GM19452 (cell line): ENCODE data around the gene GRM3.

ENCODE experiments used
- ATAC-seq: cut with Tn5 transposase; IDR thresholded peaks from one replicate; pipeline ENCODE4 v1.9.1; 2021; ENCODE audit not compliant: unreplicated experiment

Gene GRM3

GRCh38 chr7:86692755-86693154 lies 49.0 kb downstream of the GRM3 start:
- no peak for ATAC-seq

DNA sequence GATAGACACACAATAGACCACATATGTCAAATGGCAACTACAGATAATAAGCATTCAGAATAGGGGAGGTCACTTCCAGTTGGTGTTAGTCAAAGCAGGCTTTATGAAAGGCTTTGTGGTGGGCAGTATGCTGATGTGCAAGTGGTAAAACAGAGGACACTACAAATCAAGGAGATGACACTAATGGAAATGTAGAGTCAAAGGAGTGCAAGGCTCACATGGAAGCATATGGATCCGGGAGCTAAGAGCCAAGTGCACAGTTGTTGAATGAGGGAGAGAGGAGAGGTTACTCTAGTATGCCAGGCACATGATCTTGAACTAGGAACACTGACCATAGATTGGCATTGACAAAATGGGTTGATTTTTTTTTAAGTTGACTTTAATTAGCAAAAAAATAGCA lies 62.7 kb downstream of the GRM3 start:
- ATAC-seq, result no peak

- no peak for ATAC-seq
Observed at GRCh38 chr7:86708031-86708680, 64.4 kb downstream of the GRM3 start.

GRCh38 chr7:86720306-86720705 lies 76.6 kb downstream of the GRM3 start:
- no peak for ATAC-seq

- no peak for ATAC-seq
Observed at GRCh38 chr7:86733783-86734182, 90.1 kb downstream of the GRM3 start.

GRCh38 chr7:86745013-86745745 lies 101.5 kb downstream of the GRM3 start:
- no peak for ATAC-seq

- ATAC-seq, result no peak
Observed at GRCh38 chr7:86747698-86748097, 104.0 kb downstream of the GRM3 start.

GRCh38 chr7:86748201-86748600 lies 104.5 kb downstream of the GRM3 start:
- ATAC-seq, result no peak

DNA sequence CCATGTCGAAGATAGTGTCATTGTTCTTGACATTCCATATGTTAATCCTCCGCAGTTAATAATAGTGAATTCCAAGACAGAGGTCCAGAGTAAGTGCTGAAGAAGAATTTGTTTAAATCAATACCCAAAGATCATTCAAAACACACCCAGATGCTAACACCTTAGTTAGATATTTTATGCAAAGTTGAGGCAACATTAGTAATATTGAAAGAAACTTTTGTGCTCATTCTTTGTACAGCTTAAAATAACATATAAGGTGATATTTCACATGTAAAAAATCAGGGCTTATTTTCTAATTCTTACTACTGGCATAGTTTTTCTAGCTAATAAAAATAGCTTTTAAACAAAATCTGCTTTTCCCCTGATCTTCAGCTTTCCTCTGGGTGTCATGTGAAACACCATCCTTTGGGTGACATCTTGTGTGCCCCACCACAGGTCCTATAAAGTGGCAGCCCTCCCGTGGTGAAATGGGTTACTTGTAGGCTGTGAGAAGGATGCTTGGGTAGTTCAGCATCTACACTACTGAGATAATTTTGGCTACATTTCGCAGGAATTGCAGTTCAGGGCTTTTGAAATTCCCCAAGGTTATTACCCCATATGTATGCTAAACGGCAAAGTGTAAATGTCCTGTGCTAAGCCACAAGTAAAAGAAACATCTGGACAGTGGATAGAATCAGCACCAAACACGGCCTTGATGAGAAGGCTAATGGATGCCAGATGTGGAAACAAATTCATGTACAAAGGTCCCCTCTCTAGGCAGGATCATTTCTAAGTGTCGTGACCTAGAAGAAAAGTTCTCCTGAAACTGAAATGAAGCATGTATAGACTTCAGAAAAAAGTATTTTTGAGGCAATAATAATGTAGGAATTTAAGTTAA lies 105.4 kb downstream of the GRM3 start:
- peak; percentile 58 for ATAC-seq

DNA sequence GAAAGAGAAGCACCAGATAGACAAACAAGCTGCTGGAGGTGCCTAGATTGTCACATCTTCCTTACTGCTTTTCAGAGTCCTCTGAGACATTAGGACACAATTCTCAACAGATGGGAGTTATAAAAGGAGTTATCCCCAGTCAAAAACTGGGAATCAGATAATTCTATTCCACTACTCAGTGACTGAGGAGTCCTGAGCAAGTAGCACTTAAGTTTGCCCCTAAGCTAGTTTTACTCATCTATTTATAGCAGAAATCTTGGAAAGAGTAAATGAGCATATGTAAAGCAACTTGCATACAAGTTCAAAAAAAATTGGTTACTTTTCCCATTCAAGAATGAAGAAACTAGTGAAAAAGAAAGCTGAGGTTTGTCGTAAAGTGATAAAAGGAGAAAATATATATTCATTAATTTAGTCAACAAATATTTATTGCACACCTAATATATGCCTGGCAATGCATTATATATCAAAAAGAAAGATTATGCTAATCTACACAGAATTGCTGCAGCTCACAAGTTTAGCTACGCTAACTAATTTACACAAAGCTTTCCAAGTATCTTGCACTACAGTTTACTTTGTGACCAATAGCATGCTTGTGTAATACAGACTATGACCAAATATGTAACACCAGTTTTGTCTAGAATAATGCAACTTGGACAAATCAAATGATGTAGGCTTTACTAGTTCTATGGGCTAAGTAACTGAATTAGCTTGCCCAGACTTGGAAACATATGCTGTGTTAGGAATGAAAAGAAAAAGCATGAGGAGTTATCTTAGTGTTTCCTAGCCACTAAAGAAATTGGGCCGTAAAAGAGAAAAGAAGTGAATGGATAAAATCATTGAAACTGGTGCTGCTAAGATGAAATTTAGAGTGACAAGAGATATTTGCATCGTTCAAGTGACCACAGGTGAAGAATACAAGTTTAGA lies 106.3 kb downstream of the GRM3 start:
- no peak for ATAC-seq

- ATAC-seq, result no peak
Observed at GRCh38 chr7:86760236-86760635, 116.5 kb downstream of the GRM3 start.

DNA sequence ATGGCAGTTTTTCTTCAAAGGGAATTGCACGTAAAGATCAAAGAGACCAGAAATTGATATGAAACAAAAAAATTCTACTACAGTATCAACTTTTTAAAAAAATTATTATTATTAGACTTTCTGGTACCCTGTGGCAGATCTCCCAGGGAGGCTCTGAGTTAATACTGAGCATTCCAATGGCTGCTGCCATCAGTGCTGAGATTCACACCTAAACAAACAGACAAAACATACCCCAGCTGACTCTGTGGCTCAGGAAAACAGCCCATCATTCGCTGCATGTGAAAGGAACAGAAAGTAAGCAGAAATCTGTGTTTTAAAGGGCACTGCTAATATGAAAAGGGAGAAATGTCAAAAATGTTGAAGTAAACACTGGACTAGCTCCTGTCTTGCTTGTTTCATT lies 118.4 kb downstream of the GRM3 start:
- no peak for ATAC-seq

DNA sequence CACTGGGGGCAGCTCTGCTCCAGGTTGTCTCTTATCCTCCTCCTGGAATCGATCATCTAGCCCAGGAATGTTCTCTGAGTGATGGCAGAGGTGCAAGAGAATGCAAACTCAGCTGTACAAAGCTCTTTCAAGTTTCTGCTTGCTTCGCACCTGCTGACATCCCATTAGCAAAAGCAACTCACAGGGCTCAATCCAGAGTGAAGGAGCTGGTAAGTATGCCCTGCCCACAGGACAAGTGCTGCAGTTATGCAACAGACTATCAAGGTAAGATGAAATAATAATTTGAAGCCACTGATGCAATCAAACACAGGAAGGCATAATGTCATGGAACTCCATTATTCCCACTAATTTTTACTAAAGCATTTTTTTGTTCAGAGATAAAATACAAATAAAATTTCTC lies 122.2 kb downstream of the GRM3 start:
- ATAC-seq, result no peak

- peak; percentile 54 for ATAC-seq
Observed at GRCh38 chr7:86768394-86768793, 124.7 kb downstream of the GRM3 start.

DNA sequence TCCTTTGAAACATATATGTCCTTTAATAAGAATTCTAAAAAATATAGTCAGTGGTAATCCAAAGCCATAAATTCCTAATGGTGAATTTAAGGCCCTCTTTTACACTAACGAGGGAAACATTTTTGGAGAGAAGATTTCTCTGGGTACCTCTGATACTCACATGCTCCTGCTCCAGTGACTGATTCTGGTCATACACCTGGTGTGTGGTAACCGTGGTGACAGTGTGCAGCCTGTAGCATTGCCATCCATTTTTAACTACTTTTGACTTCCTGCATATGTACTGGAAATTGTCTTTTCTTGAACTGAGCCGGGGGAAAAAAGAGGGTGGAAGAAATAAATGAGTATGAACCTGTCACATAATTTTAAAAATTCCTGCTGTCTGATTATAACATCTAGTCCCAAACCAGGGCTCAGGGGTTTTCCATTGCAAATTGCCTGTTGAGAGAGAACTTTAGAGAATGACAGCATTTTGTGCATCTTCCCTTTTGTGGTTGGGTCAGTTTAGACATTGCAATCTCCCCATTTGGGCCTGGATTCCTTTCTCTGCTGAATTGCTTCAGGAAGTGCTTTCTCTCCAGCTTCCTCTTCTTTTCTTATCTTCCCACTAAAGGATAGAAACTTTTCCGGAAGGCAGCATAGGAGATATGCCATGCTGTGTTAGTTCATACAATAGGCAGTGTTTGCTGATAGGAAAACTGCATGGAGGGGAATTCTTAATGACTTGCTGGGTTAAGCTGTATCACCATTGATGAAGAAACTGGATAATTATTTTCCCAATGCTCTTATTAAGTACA lies 125.5 kb downstream of the GRM3 start:
- ATAC-seq, result peak; percentile 60

- ATAC-seq, result no peak
Observed at GRCh38 chr7:86773309-86773708, 129.6 kb downstream of the GRM3 start.

- ATAC-seq, result no peak
Observed at GRCh38 chr7:86775203-86775602, 131.5 kb downstream of the GRM3 start.

DNA sequence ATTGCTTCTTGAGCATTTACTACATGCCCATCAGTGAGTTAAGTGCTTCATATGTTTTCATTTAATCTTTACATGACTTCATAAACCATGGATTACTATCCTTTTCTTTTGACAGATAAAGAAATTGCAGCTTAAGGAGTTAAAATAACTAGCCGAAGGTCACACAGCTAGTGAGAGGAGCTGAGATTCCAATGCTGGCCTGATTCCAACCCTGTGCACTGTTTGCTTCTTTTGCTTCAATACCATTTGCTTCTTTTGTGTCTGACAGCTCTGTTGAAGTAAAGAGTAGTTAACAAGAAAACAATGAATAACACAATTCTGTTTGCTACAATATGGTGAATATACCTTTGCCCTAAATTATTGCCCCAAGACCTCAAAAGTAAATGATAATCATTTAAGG lies 132.4 kb downstream of the GRM3 start:
- no peak for ATAC-seq

DNA sequence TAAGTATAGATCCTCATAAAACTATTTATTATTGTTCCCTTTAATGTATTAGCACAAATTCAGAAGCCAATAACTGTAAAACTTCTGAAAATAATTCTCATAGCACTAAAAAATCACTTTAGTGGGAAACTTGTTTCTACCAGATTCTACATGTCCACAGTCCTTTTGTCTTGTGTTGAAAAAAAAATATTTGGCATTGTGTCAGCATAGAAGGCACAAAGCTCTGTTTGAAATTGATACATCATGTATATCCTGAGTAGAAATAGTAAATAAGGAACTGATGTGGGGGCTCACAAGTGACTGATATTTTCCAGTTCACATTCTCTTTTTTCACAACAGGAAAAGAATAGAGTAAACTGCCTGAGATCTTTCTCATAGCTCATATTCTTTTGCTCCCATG lies 134.6 kb downstream of the GRM3 start:
- ATAC-seq, result no peak

GRCh38 chr7:86784765-86785164 lies 141.1 kb downstream of the GRM3 start:
- ATAC-seq, result no peak
